ENCODE measurements around the gene PLEKHG4B. TPM values are rescaled to one million over a fixed set of nuclear protein-coding genes. Genes with fewer than 3 reads are reported as not detected.

Gene PLEKHG4B
- total and polyA plus RNA-seq, 2 of the 4 experiments (the other 2 are of a cell fraction) = 1.1 TPM

- Histone ChIP-seq H3K4me1 (ENCODE audit: control insufficient read depth, insufficient read depth, low read length) (no peaks in the 10 kb centered on the region), H3K27me3 (ENCODE audit: control insufficient read depth, insufficient read depth, low read length) (no peaks in the 10 kb centered on the region), H2BK20ac (ENCODE audit: low read depth, low read length) (no peak overlapping the region), H2AK9ac (replicated peaks; ENCODE audit: low read depth, low read length, poor library complexity) (no peak overlapping the region), H3K18ac (ENCODE audit: low read depth, low read length) (no peak overlapping the region), H4K8ac (ENCODE audit: low read depth in 2 of 2, low read length in 2 of 2) (no peak overlapping the region), H4K20me1 (ENCODE audit: insufficient read depth, low read length) (no peaks in the 10 kb centered on the region), H3K14ac (replicated peaks; ENCODE audit: low read depth, low read length) (no peak overlapping the region), H3K9me3 (ENCODE audit: control insufficient read depth, insufficient read depth, low read length) (no peaks in the 10 kb centered on the region), H2BK15ac (ENCODE audit: low read depth, low read length) (no peak overlapping the region), H2AFZ (replicated peaks; ENCODE audit: low read length, poor library complexity) (no peak overlapping the region), H2AK5ac (ENCODE audit: low read depth, low read length) (no peak overlapping the region), H3K4ac (ENCODE audit: low read depth, low read length) (no peak overlapping the region), H3K4me2 (ENCODE audit: low read depth, low read length) (no peak overlapping the region), H3K36me3 (ENCODE audit: control insufficient read depth, insufficient read depth, low read length) (peaks cover 62% of the 10 kb centered on the region), H3K23ac (ENCODE audit: low read depth, low read length) (no peak overlapping the region), H2BK5ac (ENCODE audit: low read depth, low read length, poor library complexity, severe bottlenecking) (no peak overlapping the region), H3K56ac (ENCODE audit: extremely low read depth, insufficient read depth, low read length) (no peak overlapping the region), H3K79me1 (ENCODE audit: low read depth in 1 of 2, low read length in 2 of 2) (peaks cover 18 to 21% of the 10 kb centered on the region in 2 experiments), H3K27ac (ENCODE audit: insufficient read depth, low read length) (no peak overlapping the region), H4K91ac (ENCODE audit: insufficient read depth, low read depth, low read length) (no peak overlapping the region), H3K9me1 (ENCODE audit: insufficient read depth, low read length) (no peaks in the 10 kb centered on the region; the same call in 1 of the 2 replicates), H2BK120ac (ENCODE audit: low read depth, low read length) (no peak overlapping the region), H4K5ac (ENCODE audit: low read depth, low read length) (no peak overlapping the region), H3K4me3 (ENCODE audit: insufficient read depth, low read depth, low read length) (no peak overlapping the region), H3K9ac (ENCODE audit: low read depth, low read length) (no peak overlapping the region)
- no CpG with 5 or more reads among the region's 14 CpGs for WGBS, 2 experiments (ENCODE audit: extremely low coverage in 2 of 2, insufficient read length in 1 of 2)
- POLR2A ChIA-PET (ENCODE audit: unreplicated experiment) = no interaction called here
- intact Hi-C loops (cut with micrococcal nuclease) = no loop called here
- no TSS peak for BruUV-seq (replicated peaks)
- ATAC-seq (ENCODE audit: low read depth) (no peak), DNase-seq (no peak)
- CTCF ChIA-PET = no interaction called here
- in situ Hi-C loops (cut with MboI; ENCODE audit: low sequenced_read_pairs) = loop anchor here (10.0 kb wide), 1 partner anchor 1364 kb away; no protein-coding TSS in a partner anchor
- no peak for TF ChIP-seq RAD21 (IDR thresholded peaks at IDR 0.05; ENCODE audit: low read length)
- TF ChIP-seq CTCF (conservative IDR thresholded peaks at IDR 0.05; ENCODE audit: low read depth, low read length) = no peak
- no peak for TF ChIP-seq USF2 (IDR thresholded peaks at IDR 0.05; ENCODE audit: low read depth, low read length)
- TF ChIP-seq RCOR1 (IDR thresholded peaks at IDR 0.05; ENCODE audit: insufficient replicate concordance, low read length) = no peak
- dilution Hi-C loops (cut with HindIII; ENCODE audit: low sequenced_read_pairs, unreplicated experiment) = no loop called here
Measured at GRCh38 chr5:230711-231110, 138.7 kb downstream of the PLEKHG4B start.

Measured in IMR-90 (cell line).